Measurements from ENCODE around the gene XRCC5.

DNA sequence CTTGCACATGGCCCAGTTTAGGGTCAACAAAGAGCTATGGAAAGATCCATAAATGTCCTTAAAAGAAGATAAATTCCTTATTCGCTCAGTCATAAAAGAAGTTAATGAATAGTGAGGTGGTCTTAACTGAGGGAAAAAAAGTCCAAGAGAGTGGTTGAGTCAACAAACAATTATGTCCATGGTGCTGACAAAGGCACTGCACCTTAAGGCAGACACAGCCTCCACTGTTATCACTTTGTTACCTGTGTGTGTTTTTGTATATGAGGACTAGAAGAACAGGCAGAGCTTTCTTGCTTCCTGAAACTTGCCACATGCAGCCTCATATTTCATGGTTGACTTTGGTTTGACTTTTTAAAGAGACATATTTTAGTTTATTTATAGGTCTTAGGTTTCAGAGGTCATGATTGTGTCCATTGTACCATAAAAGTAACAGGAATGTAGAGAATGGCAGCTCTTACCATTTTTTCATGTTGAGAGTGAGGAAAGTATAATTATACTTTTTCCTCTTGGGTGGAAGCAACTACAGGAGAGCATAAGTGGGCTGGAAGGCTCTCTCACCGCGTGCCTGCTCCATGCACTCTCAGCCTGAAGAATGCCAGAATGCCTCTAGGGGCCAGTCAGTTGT, 93.6 kb downstream of the XRCC5 start:
- TF ChIP-seq, protein P1, sequence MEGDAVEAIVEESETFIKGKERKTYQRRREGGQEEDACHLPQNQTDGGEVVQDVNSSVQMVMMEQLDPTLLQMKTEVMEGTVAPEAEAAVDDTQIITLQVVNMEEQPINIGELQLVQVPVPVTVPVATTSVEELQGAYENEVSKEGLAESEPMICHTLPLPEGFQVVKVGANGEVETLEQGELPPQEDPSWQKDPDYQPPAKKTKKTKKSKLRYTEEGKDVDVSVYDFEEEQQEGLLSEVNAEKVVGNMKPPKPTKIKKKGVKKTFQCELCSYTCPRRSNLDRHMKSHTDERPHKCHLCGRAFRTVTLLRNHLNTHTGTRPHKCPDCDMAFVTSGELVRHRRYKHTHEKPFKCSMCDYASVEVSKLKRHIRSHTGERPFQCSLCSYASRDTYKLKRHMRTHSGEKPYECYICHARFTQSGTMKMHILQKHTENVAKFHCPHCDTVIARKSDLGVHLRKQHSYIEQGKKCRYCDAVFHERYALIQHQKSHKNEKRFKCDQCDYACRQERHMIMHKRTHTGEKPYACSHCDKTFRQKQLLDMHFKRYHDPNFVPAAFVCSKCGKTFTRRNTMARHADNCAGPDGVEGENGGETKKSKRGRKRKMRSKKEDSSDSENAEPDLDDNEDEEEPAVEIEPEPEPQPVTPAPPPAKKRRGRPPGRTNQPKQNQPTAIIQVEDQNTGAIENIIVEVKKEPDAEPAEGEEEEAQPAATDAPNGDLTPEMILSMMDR (IDR thresholded peaks at IDR 0.05 in 8 of 11, conservative IDR thresholded peaks at IDR 0.05 in 3 of 11) = no peak
- no peak for TF ChIP-seq POLR2AphosphoS5 (IDR thresholded peaks at IDR 0.05)
